Activated CD4-positive, alpha-beta memory T cell treated with anti-CD3 and anti-CD28 coated beads, Interleukin-2, amount 10 ng/mL, durations not matched to agents 7 days and 5 days (primary cell): Measurements from ENCODE around the gene PAK4. TPM values are rescaled to one million over a fixed set of nuclear protein-coding genes. Genes with fewer than 3 reads are reported as not detected.
"Not testable (repeated sequence)": the region's sequence is repeated elsewhere in the genome, so short reads cannot be mapped to it uniquely, and the experiment has no call there.

Experiments used
- CTCF ChIA-PET: fragments of 350-600 bp; sonication (Branson Sonifier 250); formaldehyde crosslinking; loops from one replicate; lab custom pipeline; 2021; ENCODE audit warnings: antibody characterized with exemption, inconsistent platforms; lab: Charles Lee
- POLR2A ChIA-PET: fragments of 350-600 bp; sonication (Branson Sonifier 250); formaldehyde crosslinking; loops from one replicate; lab custom pipeline; 2021; ENCODE audit warnings: antibody characterized with exemption; lab: Charles Lee
- DNase-seq: peaks from one replicate; pipeline ENCODE4 v3.0.0-alpha.2; 2020
- H3K27ac Mint-ChIP-seq: one replicate; pipeline ENCODE4 v1.8.0; 2021; ENCODE audit warnings: mild to moderate bottlenecking, mixed read lengths
- H3K27me3 Mint-ChIP-seq: one replicate; pipeline ENCODE4 v1.8.0; 2021; ENCODE audit warnings: mixed read lengths
- H3K36me3 Mint-ChIP-seq: one replicate; pipeline ENCODE4 v1.8.0; 2021; ENCODE audit warnings: low read depth, mixed read lengths
- H3K4me1 Mint-ChIP-seq: one replicate; pipeline ENCODE4 v1.8.0; 2021; ENCODE audit warnings: mixed read lengths
- H3K4me3 Mint-ChIP-seq: one replicate; pipeline ENCODE4 v1.8.0; 2021; ENCODE audit warnings: mild to moderate bottlenecking, mixed read lengths
- H3K9me3 Mint-ChIP-seq: one replicate; pipeline ENCODE4 v1.8.0; 2021; ENCODE audit warnings: mixed read lengths
- total RNA-seq, 2 experiments: library from RNA; stranded (reverse); gene quantifications; one replicate each; pipeline ENCODE4 v1.2.3, GENCODE V29; 2021

The PAK4 gene
- total RNA-seq, 2 experiments from 2014 or later, result 16.2 to 19.6 TPM

- Mint-ChIP-seq H3K4me3 (no peak overlapping the region), H3K4me1 (peaks cover 3% of the 10 kb centered on the region), H3K36me3 (no peaks in the 10 kb centered on the region), H3K27ac (no peak overlapping the region), H3K9me3 (no peaks in the 10 kb centered on the region), H3K27me3 (peaks cover 3% of the 10 kb centered on the region)
- POLR2A ChIA-PET, result no interaction called here
- DNase-seq, result no peak
- CTCF ChIA-PET, result interaction anchor here (0.6 to 2.3 kb wide), 9 partner anchors 8 to 148 kb away, joined by 3 to 10 read pairs (median 3); no protein-coding TSS in a partner anchor
Observed at GRCh38 chr19:39109641-39110040, 15.9 kb upstream of the PAK4 start.

- DNase-seq, result peak; percentile 76
- Mint-ChIP-seq H3K4me3 (no peak overlapping the region), H3K27ac (no peak overlapping the region), H3K36me3 (no peaks in the 10 kb centered on the region), H3K9me3 (no peaks in the 10 kb centered on the region), H3K27me3 (peaks cover 3% of the 10 kb centered on the region), H3K4me1 (peaks cover 3% of the 10 kb centered on the region)
- ChIA-PET CTCF (interaction anchor here (0.7 to 2.3 kb wide), 7 partner anchors 9 to 859 kb away, joined by 3 to 10 read pairs (median 4); no protein-coding TSS in a partner anchor), POLR2A (no interaction called here)
Observed at GRCh38 chr19:39110263-39110967, 15.2 kb upstream of the PAK4 start.

- Mint-ChIP-seq H3K27me3 (peaks cover 3% of the 10 kb centered on the region), H3K9me3 (no peaks in the 10 kb centered on the region), H3K27ac (no peak overlapping the region), H3K4me1 (peaks cover 3% of the 10 kb centered on the region), H3K36me3 (no peaks in the 10 kb centered on the region), H3K4me3 (no peak overlapping the region)
- ChIA-PET POLR2A (interaction anchor here (1.0 kb wide), 1 partner anchor 217 kb away, joined by 3 read pairs; no protein-coding TSS in a partner anchor), CTCF (no interaction called here)
- no peak for DNase-seq
Observed at GRCh38 chr19:39111593-39112199, 13.9 kb upstream of the PAK4 start.

- Mint-ChIP-seq H3K9me3 (no peaks in the 10 kb centered on the region), H3K4me3 (no peak overlapping the region), H3K4me1 (peaks cover 3% of the 10 kb centered on the region), H3K36me3 (no peaks in the 10 kb centered on the region), H3K27ac (no peak overlapping the region), H3K27me3 (peaks cover 3% of the 10 kb centered on the region)
- POLR2A ChIA-PET, result interaction anchor here (0.5 to 1.0 kb wide), 2 partner anchors 217 to 220 kb away, joined by 3 read pairs; no protein-coding TSS in a partner anchor
- DNase-seq, result no peak
- CTCF ChIA-PET, result no interaction called here
Observed at GRCh38 chr19:39112338-39112890, 13.2 kb upstream of the PAK4 start.

GRCh38 chr19:39113199-39113598 lies 12.4 kb upstream of the PAK4 start:
- CTCF ChIA-PET, result no interaction called here
- DNase-seq, result no peak
- Mint-ChIP-seq H3K4me3 (no peak overlapping the region), H3K4me1 (peaks cover 3% of the 10 kb centered on the region), H3K27ac (no peak overlapping the region), H3K36me3 (no peaks in the 10 kb centered on the region), H3K9me3 (no peaks in the 10 kb centered on the region), H3K27me3 (peaks cover 3% of the 10 kb centered on the region)
- POLR2A ChIA-PET, result no interaction called here

GRCh38 chr19:39115105-39115847 lies 10.3 kb upstream of the PAK4 start:
- no peak overlapping the region for H3K27ac Mint-ChIP-seq
- no peak for DNase-seq
- no peak overlapping the region for H3K4me3 Mint-ChIP-seq
- H3K36me3 Mint-ChIP-seq, result no peaks in the 10 kb centered on the region
- CTCF ChIA-PET, result interaction anchor here (0.7 kb wide), 1 partner anchor 42 kb away, joined by 3 read pairs; no protein-coding TSS in a partner anchor
- POLR2A ChIA-PET, result no interaction called here
- H3K9me3 Mint-ChIP-seq, result no peaks in the 10 kb centered on the region
- H3K27me3 Mint-ChIP-seq, result peaks cover 3% of the 10 kb centered on the region
- peaks cover 3% of the 10 kb centered on the region for H3K4me1 Mint-ChIP-seq

- H3K9me3 Mint-ChIP-seq, H3K27ac Mint-ChIP-seq, H3K4me3 Mint-ChIP-seq, DNase-seq, H3K4me1 Mint-ChIP-seq, H3K36me3 Mint-ChIP-seq, CTCF ChIA-PET, H3K27me3 Mint-ChIP-seq: not testable (repeated sequence)
- POLR2A ChIA-PET, result interaction anchor here (0.6 kb wide), 1 partner anchor 794 kb away, joined by 3 read pairs; no protein-coding TSS in a partner anchor
Observed at GRCh38 chr19:39117023-39117422, 8.6 kb upstream of the PAK4 start.

- peaks cover 7% of the 10 kb centered on the region for H3K27me3 Mint-ChIP-seq
- no peak for DNase-seq
- H3K36me3 Mint-ChIP-seq, result no peaks in the 10 kb centered on the region
- ChIA-PET POLR2A (no interaction called here), CTCF (interaction anchor here (0.7 to 1.3 kb wide), 3 partner anchors 57 to 413 kb away, joined by 4 to 5 read pairs (median 4); partner anchors contain the start of gene EID2B)
- H3K27ac Mint-ChIP-seq, result no peak overlapping the region
- H3K4me3 Mint-ChIP-seq, result no peak overlapping the region
- H3K4me1 Mint-ChIP-seq, result peaks cover 18% of the 10 kb centered on the region
- no peaks in the 10 kb centered on the region for H3K9me3 Mint-ChIP-seq
Observed at GRCh38 chr19:39119830-39120229, 5.8 kb upstream of the PAK4 start.

GRCh38 chr19:39122934-39123731 lies 2.5 kb upstream of the PAK4 start:
- Mint-ChIP-seq H3K9me3 (no peaks in the 10 kb centered on the region), H3K27ac (no peak overlapping the region), H3K36me3 (peaks cover 2% of the 10 kb centered on the region), H3K27me3 (peaks cover 7% of the 10 kb centered on the region), H3K4me3 (no peak overlapping the region), H3K4me1 (peaks cover 43% of the 10 kb centered on the region)
- no peak for DNase-seq
- POLR2A ChIA-PET, result interaction anchor here (0.7 to 1.2 kb wide), 2 partner anchors 268 to 288 kb away, joined by 4 read pairs; partner anchors contain the start of genes MED29 and PAF1
- CTCF ChIA-PET, result interaction anchor here (0.7 to 2.4 kb wide), 7 partner anchors 13 to 1084 kb away, joined by 3 to 18 read pairs (median 6); partner anchors contain the start of gene GMFG

- peak overlapping the region; percentile 1 for H3K27ac Mint-ChIP-seq
- peaks cover 7% of the 10 kb centered on the region for H3K27me3 Mint-ChIP-seq
- H3K4me1 Mint-ChIP-seq, result peaks cover 43% of the 10 kb centered on the region
- peaks cover 2% of the 10 kb centered on the region for H3K36me3 Mint-ChIP-seq
- ChIA-PET CTCF (interaction anchor here (0.7 to 1.1 kb wide), 2 partner anchors 206 to 1085 kb away, joined by 4 read pairs; no protein-coding TSS in a partner anchor), POLR2A (no interaction called here)
- H3K4me3 Mint-ChIP-seq, result peak overlapping the region; percentile 60
- DNase-seq, result no peak
- H3K9me3 Mint-ChIP-seq, result no peaks in the 10 kb centered on the region
Observed at GRCh38 chr19:39124136-39124764, 1.3 kb upstream of the PAK4 start.

GRCh38 chr19:39125199-39125553 lies 410 bp upstream of the PAK4 start:
- no peak for DNase-seq
- peaks cover 43% of the 10 kb centered on the region for H3K4me1 Mint-ChIP-seq
- no peaks in the 10 kb centered on the region for H3K9me3 Mint-ChIP-seq
- H3K36me3 Mint-ChIP-seq, result peaks cover 2% of the 10 kb centered on the region
- POLR2A ChIA-PET, result interaction anchor here (0.7 to 1.0 kb wide), 3 partner anchors 211 to 311 kb away, joined by 3 read pairs; partner anchors contain the start of genes GMFG and RPS16
- peaks cover 7% of the 10 kb centered on the region for H3K27me3 Mint-ChIP-seq
- peak overlapping the region; percentile 99 for H3K4me3 Mint-ChIP-seq
- peak overlapping the region; percentile 89 for H3K27ac Mint-ChIP-seq
- CTCF ChIA-PET, result interaction anchor here (0.6 kb wide), 2 partner anchors 73 to 403 kb away, joined by 3 read pairs; no protein-coding TSS in a partner anchor
